Measurements from ENCODE around the gene SOX21.

Gene SOX21

DNA sequence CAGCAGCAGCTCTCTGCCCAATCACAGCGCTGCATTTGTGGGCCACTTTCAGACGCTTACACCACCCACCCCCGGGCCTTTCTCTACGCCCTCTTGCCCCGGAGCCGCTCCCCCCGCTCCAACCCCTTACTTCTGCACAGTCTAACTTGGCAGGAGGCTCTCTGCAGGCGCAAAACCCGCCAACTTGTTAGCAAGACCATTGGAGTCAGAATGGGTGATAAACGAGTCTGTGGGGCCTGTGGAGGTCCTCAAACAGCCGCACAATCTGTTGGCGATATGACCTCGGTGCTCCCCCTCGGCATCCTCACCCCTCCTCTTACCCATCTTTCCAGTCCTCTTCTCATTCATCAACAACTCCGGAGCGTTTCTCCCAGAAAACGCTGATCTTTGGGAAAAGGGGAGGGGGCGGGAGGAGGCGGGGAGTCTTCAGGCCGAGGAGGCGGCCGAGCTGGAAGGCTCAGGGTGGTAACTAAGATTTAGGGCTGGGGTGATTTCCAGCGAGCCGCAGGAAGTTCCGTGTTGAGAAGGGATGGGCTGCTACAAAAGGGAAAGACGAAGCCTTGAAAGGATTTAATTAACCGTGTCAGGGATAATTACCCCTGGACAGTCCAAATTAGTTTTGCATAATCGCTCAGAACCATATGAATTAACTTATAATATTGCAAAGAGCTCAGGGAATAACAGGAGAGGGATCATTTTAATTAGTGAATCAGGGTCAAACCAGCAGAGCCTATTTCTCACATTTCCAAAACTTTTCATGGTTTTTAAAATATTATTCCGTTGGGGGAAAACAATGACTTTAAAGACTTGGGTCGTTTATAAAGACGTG lies 4.1 kb downstream of the SOX21 start:
- no peak overlapping the region for H3K4me3 ChIP-seq (ENCODE audit: low read depth, low read length)
- peaks cover 97% of the 10 kb centered on the region for H3K27me3 ChIP-seq (ENCODE audit: insufficient read depth, low read length)
- no peaks in the 10 kb centered on the region for H3K4me1 ChIP-seq (ENCODE audit: control insufficient read depth, insufficient read depth, low read length, unreplicated experiment)
- no peaks in the 10 kb centered on the region for H3K79me2 ChIP-seq (ENCODE audit: control insufficient read depth, insufficient read depth, low read length, unreplicated experiment)
- H3K36me3 ChIP-seq (ENCODE audit: insufficient read depth, low read length): no peaks in the 10 kb centered on the region
- H3K27ac ChIP-seq (ENCODE audit: low read depth, low read length): no peak overlapping the region
- no peak overlapping the region for H2AFZ ChIP-seq (ENCODE audit: low read length, unreplicated experiment)

DNA sequence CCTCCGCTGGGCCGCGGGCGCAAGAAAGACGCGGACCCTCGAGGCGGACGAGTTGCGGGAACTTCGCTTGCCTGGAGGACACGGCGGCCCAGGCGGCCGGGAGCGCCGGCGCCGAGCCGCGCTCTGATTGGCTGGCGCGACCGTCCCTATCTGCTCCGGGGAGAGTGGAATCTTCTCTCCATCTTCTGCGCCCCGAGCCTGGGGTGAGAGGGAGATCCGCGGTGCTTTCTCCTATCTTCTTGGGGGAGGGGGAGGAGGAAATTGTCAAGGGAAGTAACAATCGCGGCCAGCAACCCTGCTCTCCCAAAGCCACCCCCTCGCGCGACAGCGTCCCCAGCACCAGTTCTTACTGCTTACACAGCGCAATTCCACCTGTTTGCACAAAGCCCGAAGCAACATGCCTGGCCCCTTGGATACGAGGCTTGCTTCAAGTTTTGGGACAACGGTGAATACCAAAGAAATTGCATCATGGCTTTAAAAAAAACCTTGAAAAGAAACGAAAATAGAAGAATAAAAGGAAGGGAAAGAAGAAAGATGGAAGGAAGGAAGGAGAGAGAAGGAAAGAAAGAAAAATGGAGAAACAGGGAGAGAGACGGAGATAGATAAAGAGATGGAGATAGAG lies 4.8 kb downstream of the SOX21 start:
- no peak overlapping the region for H3K4me3 ChIP-seq (ENCODE audit: low read depth, low read length)
- H3K27ac ChIP-seq (ENCODE audit: low read depth, low read length): no peak overlapping the region
- peaks cover 97% of the 10 kb centered on the region for H3K27me3 ChIP-seq (ENCODE audit: insufficient read depth, low read length)
- H3K36me3 ChIP-seq (ENCODE audit: insufficient read depth, low read length): no peaks in the 10 kb centered on the region
- H2AFZ ChIP-seq (ENCODE audit: low read length, unreplicated experiment): no peak overlapping the region
- no peaks in the 10 kb centered on the region for H3K4me1 ChIP-seq (ENCODE audit: control insufficient read depth, insufficient read depth, low read length, unreplicated experiment)
- H3K79me2 ChIP-seq (ENCODE audit: control insufficient read depth, insufficient read depth, low read length, unreplicated experiment): no peaks in the 10 kb centered on the region

DNA sequence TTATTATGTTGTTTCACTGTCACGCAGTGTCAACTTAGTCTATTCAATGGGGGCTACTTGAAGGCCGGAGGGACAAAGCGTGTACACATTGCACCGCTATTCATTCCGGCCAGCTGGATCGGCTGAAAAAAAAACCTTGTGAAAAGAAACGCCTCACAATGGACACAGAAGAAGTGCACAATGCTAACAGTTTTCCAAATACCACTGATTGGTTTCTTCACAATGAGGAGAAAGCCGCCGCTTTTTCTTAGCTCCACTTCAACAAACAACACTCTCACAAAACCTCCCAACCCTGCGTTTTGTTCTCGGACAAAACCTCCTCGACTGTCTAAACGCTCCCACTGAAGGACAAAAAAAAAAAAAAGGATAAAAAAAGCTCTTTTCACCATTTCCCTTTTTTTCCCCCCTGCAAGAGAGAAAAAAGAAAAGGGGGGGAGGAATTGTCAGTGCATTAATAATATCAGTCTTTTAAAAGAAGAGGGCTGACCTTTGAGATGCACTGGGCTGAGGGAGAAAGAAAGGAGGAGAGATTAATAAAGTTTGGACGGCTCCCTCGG lies 5.4 kb downstream of the SOX21 start:
- Histone ChIP-seq H2AFZ (ENCODE audit: low read length, unreplicated experiment) (no peak overlapping the region), H3K27ac (ENCODE audit: low read depth, low read length) (no peak overlapping the region), H3K79me2 (ENCODE audit: control insufficient read depth, insufficient read depth, low read length, unreplicated experiment) (no peaks in the 10 kb centered on the region), H3K36me3 (ENCODE audit: insufficient read depth, low read length) (no peaks in the 10 kb centered on the region), H3K27me3 (ENCODE audit: insufficient read depth, low read length) (peaks cover 97% of the 10 kb centered on the region), H3K4me3 (ENCODE audit: low read depth, low read length) (no peak overlapping the region), H3K4me1 (ENCODE audit: control insufficient read depth, insufficient read depth, low read length, unreplicated experiment) (no peaks in the 10 kb centered on the region)

DNA sequence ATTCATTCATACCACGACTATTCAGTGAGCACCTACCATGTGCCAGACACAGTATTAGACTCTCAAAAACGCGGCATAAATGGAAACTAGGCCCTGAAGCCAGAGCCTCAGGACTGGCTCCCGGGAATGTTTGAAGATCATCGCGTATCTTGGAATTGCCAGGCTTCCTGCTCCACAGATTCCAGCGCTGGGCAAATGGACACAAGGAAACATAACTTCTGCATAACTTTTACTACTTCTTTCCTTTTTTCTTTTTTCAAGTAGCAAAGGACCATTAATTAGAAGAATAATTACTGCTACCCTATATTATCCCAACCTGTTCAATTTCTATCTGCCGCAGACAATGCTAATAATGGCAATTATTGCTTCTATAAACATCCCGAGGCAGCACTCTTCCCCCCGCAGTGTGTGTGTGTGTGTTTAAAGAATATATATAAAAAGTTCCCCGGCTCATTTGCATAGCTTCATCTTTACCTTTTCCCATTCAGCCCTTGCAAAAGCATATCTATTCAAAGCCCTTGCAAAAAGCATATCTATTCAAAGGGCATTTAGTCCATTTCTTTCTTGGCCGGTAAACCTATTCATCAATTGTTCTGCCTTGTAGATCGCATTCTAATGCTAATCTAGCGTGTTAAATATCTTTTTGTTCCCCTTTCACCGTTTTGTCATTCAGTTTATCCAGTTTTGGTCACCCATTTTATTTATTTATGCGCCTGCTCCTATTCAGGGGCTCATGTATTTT lies 6.1 kb downstream of the SOX21 start:
- H3K27ac ChIP-seq (ENCODE audit: low read depth, low read length): no peak overlapping the region
- no peaks in the 10 kb centered on the region for H3K36me3 ChIP-seq (ENCODE audit: insufficient read depth, low read length)
- H2AFZ ChIP-seq (ENCODE audit: low read length, unreplicated experiment): no peak overlapping the region
- no peak overlapping the region for H3K4me3 ChIP-seq (ENCODE audit: low read depth, low read length)
- H3K79me2 ChIP-seq (ENCODE audit: control insufficient read depth, insufficient read depth, low read length, unreplicated experiment): no peaks in the 10 kb centered on the region
- peaks cover 99% of the 10 kb centered on the region for H3K27me3 ChIP-seq (ENCODE audit: insufficient read depth, low read length)
- H3K4me1 ChIP-seq (ENCODE audit: control insufficient read depth, insufficient read depth, low read length, unreplicated experiment): no peaks in the 10 kb centered on the region

DNA sequence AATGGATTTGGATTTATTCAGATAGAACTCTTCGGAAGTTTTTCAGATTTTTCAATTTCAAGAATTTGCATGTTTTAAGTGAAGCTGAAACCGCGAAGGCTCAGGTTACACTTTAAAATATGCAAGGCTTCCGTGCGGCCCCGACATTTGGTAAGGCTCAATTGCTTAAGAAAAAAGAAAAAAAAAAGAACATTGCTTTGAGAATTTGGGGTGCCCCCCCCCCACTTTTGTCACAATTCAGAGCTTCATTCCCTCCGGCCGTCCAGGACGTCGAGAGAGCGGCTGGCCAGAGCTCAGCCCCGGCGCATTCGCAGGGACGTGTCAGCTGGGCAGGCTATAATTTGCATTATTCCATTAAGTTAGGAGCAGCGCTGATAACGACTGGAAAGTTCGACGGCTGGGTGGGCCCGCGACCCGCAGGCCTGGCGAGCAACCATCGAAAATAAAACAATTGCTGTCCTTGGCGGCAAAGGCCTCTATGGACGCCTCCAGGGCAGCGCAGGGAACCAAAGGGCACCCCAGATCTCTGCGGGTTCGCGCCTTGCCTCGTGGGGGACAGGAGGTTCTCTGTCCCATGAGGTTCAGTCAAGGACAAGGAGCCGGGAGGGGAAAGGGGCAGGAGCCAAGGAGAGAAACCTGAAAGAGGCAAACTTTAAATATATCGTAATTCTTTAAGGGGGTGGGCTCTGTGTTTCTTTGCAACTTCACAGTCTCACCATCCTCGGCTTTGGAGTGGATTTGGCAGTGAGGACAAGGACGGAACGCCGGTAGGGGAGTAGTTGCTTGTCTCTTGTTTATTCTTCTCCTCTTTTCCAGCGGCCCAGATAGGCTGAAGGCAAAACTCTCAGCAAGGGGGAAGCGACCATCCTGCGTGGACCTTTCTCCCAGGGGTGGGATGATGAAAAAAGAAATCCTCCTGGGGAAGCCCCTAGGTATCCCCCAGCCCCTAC lies 7.0 kb downstream of the SOX21 start:
- no peaks in the 10 kb centered on the region for H3K79me2 ChIP-seq (ENCODE audit: control insufficient read depth, insufficient read depth, low read length, unreplicated experiment)
- H3K4me1 ChIP-seq (ENCODE audit: control insufficient read depth, insufficient read depth, low read length, unreplicated experiment): no peaks in the 10 kb centered on the region
- H3K4me3 ChIP-seq (ENCODE audit: low read depth, low read length): no peak overlapping the region
- H2AFZ ChIP-seq (ENCODE audit: low read length, unreplicated experiment): no peak overlapping the region
- peaks cover 100% of the 10 kb centered on the region for H3K27me3 ChIP-seq (ENCODE audit: insufficient read depth, low read length)
- no peak overlapping the region for H3K27ac ChIP-seq (ENCODE audit: low read depth, low read length)
- no peaks in the 10 kb centered on the region for H3K36me3 ChIP-seq (ENCODE audit: insufficient read depth, low read length)

DNA sequence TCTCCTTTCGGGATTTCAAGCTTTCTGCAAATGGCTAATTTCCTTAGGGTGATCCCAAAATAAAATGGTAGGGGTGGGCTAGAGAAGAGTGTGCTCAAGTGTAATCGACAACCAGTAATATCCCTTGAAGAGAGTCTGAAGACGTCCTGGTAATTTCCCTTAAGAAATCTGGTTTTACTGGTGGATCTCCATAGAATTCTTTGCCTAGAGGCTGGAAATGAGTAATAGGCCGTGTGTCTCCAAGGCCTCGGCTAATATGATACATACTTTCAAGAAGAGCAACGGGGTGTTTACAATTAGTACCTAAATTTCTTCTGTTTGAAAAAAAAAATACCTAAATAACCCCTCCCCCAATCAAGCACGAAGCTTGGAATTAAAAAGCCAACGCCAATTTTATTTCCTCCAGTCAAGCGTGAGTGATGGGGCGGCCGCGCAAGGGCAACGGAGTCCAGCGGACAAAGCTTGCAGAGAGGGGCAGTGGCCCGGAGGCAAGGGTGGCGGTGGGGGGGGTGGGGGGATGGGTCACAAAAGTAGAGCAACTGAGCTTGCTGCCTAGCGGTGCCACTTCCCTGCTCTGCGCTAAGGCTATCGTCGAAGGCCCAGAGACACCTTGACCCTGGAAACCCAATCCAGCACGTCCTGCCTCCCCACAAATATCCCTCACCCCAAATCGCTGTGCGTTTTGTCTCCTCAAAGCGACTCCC lies 7.8 kb downstream of the SOX21 start:
- Histone ChIP-seq H3K79me2 (ENCODE audit: control insufficient read depth, insufficient read depth, low read length, unreplicated experiment) (no peaks in the 10 kb centered on the region), H3K36me3 (ENCODE audit: insufficient read depth, low read length) (no peaks in the 10 kb centered on the region), H3K27ac (ENCODE audit: low read depth, low read length) (no peak overlapping the region), H3K27me3 (ENCODE audit: insufficient read depth, low read length) (peaks cover 100% of the 10 kb centered on the region), H3K4me3 (ENCODE audit: low read depth, low read length) (no peak overlapping the region), H3K4me1 (ENCODE audit: control insufficient read depth, insufficient read depth, low read length, unreplicated experiment) (no peaks in the 10 kb centered on the region), H2AFZ (ENCODE audit: low read length, unreplicated experiment) (no peak overlapping the region)

DNA sequence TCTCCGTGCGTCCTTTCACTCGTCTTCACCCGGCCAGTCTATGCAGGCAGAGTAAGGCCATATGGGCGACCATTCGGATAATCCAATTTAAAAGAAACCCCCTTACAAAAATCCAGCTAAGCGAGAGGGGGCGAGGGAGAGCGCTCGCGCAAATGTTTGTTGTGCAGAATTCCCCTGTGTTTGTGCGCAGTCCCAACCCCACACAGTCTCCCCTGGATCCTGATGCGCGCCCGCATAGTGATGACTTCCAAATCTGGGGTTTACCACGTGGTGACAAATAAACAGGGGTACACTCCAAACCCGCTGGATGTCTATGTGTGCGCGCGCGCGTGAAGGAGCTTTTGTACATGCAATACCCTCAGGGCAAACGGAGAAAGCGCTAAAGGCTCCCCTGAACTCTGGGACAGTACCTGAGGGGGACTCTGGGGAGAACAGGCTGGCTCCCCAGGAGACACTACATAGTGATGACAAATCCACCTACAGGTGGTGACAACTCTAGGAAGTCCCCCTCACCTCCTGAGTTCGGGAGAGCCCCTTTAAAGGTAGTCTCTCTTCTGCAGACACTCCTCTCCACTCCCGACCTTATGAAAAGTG lies 8.5 kb downstream of the SOX21 start:
- Histone ChIP-seq H3K27me3 (ENCODE audit: insufficient read depth, low read length) (peaks cover 100% of the 10 kb centered on the region), H3K36me3 (ENCODE audit: insufficient read depth, low read length) (no peaks in the 10 kb centered on the region), H3K27ac (ENCODE audit: low read depth, low read length) (no peak overlapping the region), H3K4me1 (ENCODE audit: control insufficient read depth, insufficient read depth, low read length, unreplicated experiment) (no peaks in the 10 kb centered on the region), H3K79me2 (ENCODE audit: control insufficient read depth, insufficient read depth, low read length, unreplicated experiment) (no peaks in the 10 kb centered on the region), H3K4me3 (ENCODE audit: low read depth, low read length) (no peak overlapping the region), H2AFZ (ENCODE audit: low read length, unreplicated experiment) (no peak overlapping the region)

DNA sequence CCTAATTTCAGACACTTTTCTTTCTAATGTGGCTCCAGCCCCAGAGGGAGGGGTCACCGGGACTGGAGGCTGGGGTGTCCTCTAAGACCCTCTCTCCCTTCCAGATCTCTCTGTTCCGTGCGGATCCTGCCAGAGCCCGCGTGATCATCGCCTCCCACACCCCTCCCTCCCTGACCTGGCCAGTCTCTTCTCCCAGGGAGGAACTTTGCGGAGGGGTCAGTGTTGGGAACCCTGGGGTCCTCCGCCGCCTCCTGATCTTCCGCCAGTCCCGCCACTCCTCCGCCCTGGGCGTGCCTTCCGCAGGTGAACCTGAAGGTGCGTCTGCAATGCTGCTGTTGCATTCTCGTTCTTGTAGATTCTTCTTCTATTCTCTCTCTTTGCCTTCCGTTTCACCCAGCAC lies 9.1 kb downstream of the SOX21 start:
- H3K27me3 ChIP-seq (ENCODE audit: insufficient read depth, low read length): peaks cover 100% of the 10 kb centered on the region
- H2AFZ ChIP-seq (ENCODE audit: low read length, unreplicated experiment): no peak overlapping the region
- H3K36me3 ChIP-seq (ENCODE audit: insufficient read depth, low read length): no peaks in the 10 kb centered on the region
- no peak overlapping the region for H3K27ac ChIP-seq (ENCODE audit: low read depth, low read length)
- H3K4me3 ChIP-seq (ENCODE audit: low read depth, low read length): no peak overlapping the region
- no peaks in the 10 kb centered on the region for H3K4me1 ChIP-seq (ENCODE audit: control insufficient read depth, insufficient read depth, low read length, unreplicated experiment)
- H3K79me2 ChIP-seq (ENCODE audit: control insufficient read depth, insufficient read depth, low read length, unreplicated experiment): no peaks in the 10 kb centered on the region

DNA sequence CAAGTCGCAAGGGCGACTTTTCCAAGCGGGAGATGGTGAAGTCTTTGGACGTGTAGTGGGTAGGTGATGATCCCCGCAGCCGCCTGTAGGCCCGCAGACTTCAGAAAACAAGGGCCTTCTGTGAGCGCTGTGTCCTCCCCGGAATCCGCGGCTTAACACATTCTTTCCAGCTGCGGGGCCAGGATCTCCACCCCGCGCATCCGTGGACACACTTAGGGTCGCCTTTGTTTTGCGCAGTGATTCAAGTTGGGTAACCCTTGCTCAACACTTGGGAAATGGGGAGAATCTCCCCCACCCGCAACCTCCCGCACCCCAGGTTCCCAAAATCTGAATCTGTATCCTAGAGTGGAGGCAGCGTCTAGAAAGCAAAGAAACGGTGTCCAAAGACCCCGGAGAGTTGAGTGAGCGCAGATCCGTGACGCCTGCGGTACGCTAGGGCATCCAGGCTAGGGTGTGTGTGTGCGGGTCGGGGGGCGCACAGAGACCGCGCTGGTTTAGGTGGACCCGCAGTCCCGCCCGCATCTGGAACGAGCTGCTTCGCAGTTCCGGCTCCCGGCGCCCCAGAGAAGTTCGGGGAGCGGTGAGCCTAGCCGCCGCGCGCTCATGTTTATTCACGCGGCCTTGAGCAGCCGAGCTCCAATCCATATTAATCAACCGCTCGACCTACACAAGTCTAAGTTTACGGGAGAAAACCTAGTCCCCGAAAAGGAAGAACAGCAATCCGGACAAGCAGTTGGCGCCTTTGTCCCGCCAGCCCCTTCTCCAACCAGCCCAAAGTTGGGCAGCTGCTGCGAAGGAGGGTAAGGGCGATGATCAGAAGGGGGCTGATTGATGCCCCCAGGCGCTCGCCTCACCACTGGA lies 9.9 kb downstream of the SOX21 start:
- no peaks in the 10 kb centered on the region for H3K4me1 ChIP-seq (ENCODE audit: control insufficient read depth, insufficient read depth, low read length, unreplicated experiment)
- no peak overlapping the region for H2AFZ ChIP-seq (ENCODE audit: low read length, unreplicated experiment)
- no peaks in the 10 kb centered on the region for H3K79me2 ChIP-seq (ENCODE audit: control insufficient read depth, insufficient read depth, low read length, unreplicated experiment)
- H3K27ac ChIP-seq (ENCODE audit: low read depth, low read length): no peak overlapping the region
- no peaks in the 10 kb centered on the region for H3K36me3 ChIP-seq (ENCODE audit: insufficient read depth, low read length)
- peaks cover 100% of the 10 kb centered on the region for H3K27me3 ChIP-seq (ENCODE audit: insufficient read depth, low read length)
- H3K4me3 ChIP-seq (ENCODE audit: low read depth, low read length): no peak overlapping the region

Measured in ACC112 (cell line).